ENCODE results near the gene GRIP2. TPM values are rescaled to one million over a fixed set of nuclear protein-coding genes. Genes with fewer than 3 reads are reported as not detected.

The GRIP2 gene
- total RNA-seq, 1 experiment from 2014 or later = not detected

- no peak for DNase-seq (ENCODE audit: unreplicated experiment)
- Mint-ChIP-seq H3K4me1 (ENCODE audit: insufficient read depth, unreplicated experiment) (no peaks in the 10 kb centered on the region), H3K36me3 (ENCODE audit: insufficient read depth, unreplicated experiment) (no peaks in the 10 kb centered on the region), H3K27me3 (ENCODE audit: insufficient read depth, unreplicated experiment) (peaks cover 6% of the 10 kb centered on the region), H3K27ac (ENCODE audit: low read depth, unreplicated experiment) (no peak overlapping the region), H3K9me3 (ENCODE audit: unreplicated experiment) (no peaks in the 10 kb centered on the region), H3K4me3 (ENCODE audit: unreplicated experiment) (no peak overlapping the region)
- no TSS peak for BruUV-seq (replicated peaks)
- no peak for TF ChIP-seq CTCF (IDR thresholded peaks at IDR 0.05; ENCODE audit: unreplicated experiment)
- ChIA-PET POLR2A (no interaction called here), CTCF (no interaction called here)
- intact Hi-C loops (cut with micrococcal nuclease) = loop anchor here (10.0 kb wide), 1 partner anchor 646 kb away; no protein-coding TSS in a partner anchor
Measured at GRCh38 chr3:14540821-14541385, 761 bp upstream of the GRIP2 start.

- intact Hi-C loops (cut with micrococcal nuclease) = no loop called here
- no peak overlapping the region for H3K27ac Mint-ChIP-seq (ENCODE audit: low read depth, unreplicated experiment)
- no peaks in the 10 kb centered on the region for H3K36me3 Mint-ChIP-seq (ENCODE audit: insufficient read depth, unreplicated experiment)
- no peak overlapping the region for H3K4me3 Mint-ChIP-seq (ENCODE audit: unreplicated experiment)
- no peak for DNase-seq (ENCODE audit: unreplicated experiment)
- ChIA-PET POLR2A (no interaction called here), CTCF (interaction anchor here (1.3 to 1.4 kb wide), 2 partner anchors 8 to 382 kb away, joined by 3 read pairs; no protein-coding TSS in a partner anchor)
- no TSS peak for BruUV-seq (replicated peaks)
- TF ChIP-seq CTCF (IDR thresholded peaks at IDR 0.05; ENCODE audit: unreplicated experiment) = no peak
- no peaks in the 10 kb centered on the region for H3K27me3 Mint-ChIP-seq (ENCODE audit: insufficient read depth, unreplicated experiment)
- H3K4me1 Mint-ChIP-seq (ENCODE audit: insufficient read depth, unreplicated experiment) = no peaks in the 10 kb centered on the region
- no peaks in the 10 kb centered on the region for H3K9me3 Mint-ChIP-seq (ENCODE audit: unreplicated experiment)
Measured at GRCh38 chr3:14539384-14539741, 779 bp downstream of the GRIP2 start.

GRCh38 chr3:14538451-14539088 lies 1.6 kb downstream of the GRIP2 start:
- H3K27me3 Mint-ChIP-seq (ENCODE audit: insufficient read depth, unreplicated experiment) = no peaks in the 10 kb centered on the region
- H3K9me3 Mint-ChIP-seq (ENCODE audit: unreplicated experiment) = no peaks in the 10 kb centered on the region
- no peak overlapping the region for H3K4me3 Mint-ChIP-seq (ENCODE audit: unreplicated experiment)
- TF ChIP-seq CTCF (IDR thresholded peaks at IDR 0.05; ENCODE audit: unreplicated experiment) = no peak
- no peaks in the 10 kb centered on the region for H3K4me1 Mint-ChIP-seq (ENCODE audit: insufficient read depth, unreplicated experiment)
- no TSS peak for BruUV-seq (replicated peaks)
- H3K27ac Mint-ChIP-seq (ENCODE audit: low read depth, unreplicated experiment) = no peak overlapping the region
- ChIA-PET CTCF (interaction anchor here (1.3 to 1.4 kb wide), 2 partner anchors 9 to 383 kb away, joined by 3 read pairs; no protein-coding TSS in a partner anchor), POLR2A (no interaction called here)
- no peaks in the 10 kb centered on the region for H3K36me3 Mint-ChIP-seq (ENCODE audit: insufficient read depth, unreplicated experiment)
- no peak for DNase-seq (ENCODE audit: unreplicated experiment)
- intact Hi-C loops (cut with micrococcal nuclease) = no loop called here

- intact Hi-C loops (cut with micrococcal nuclease) = no loop called here
- H3K4me3 Mint-ChIP-seq (ENCODE audit: unreplicated experiment) = no peak overlapping the region
- CTCF ChIA-PET = interaction anchor here (1.3 to 1.6 kb wide), 3 partner anchors 10 to 383 kb away, joined by 3 to 5 read pairs (median 3); no protein-coding TSS in a partner anchor
- POLR2A ChIA-PET = no interaction called here
- H3K27ac Mint-ChIP-seq (ENCODE audit: low read depth, unreplicated experiment) = no peak overlapping the region
- no TSS peak for BruUV-seq (replicated peaks)
- H3K36me3 Mint-ChIP-seq (ENCODE audit: insufficient read depth, unreplicated experiment) = no peaks in the 10 kb centered on the region
- H3K27me3 Mint-ChIP-seq (ENCODE audit: insufficient read depth, unreplicated experiment) = no peaks in the 10 kb centered on the region
- TF ChIP-seq CTCF (IDR thresholded peaks at IDR 0.05; ENCODE audit: unreplicated experiment) = no peak
- H3K9me3 Mint-ChIP-seq (ENCODE audit: unreplicated experiment) = no peaks in the 10 kb centered on the region
- no peak for DNase-seq (ENCODE audit: unreplicated experiment)
- H3K4me1 Mint-ChIP-seq (ENCODE audit: insufficient read depth, unreplicated experiment) = peaks cover 4% of the 10 kb centered on the region
Measured at GRCh38 chr3:14537590-14538450, 2.3 kb downstream of the GRIP2 start.

All from MCF 10A (cell line).